Peyer's patch (tissue), 4 donors: ENCODE results near the gene ZMIZ1. TPM values are rescaled to one million over a fixed set of nuclear protein-coding genes. Genes with fewer than 3 reads are reported as not detected.

ENCODE experiments used
- DNase-seq, 3 donors: peaks; one replicate each; pipeline ENCODE4 v3.0.0-alpha.2; 2017 to 2019
- H3K27ac ChIP-seq, 4 donors: fragments of 200-600 bp; sonication (generic); one replicate each; pipeline ENCODE4 v1.5.1; 2016 to 2019
- H3K27me3 ChIP-seq, 2 donors: fragments of 200-600 bp; sonication (generic); one replicate each; pipeline ENCODE4 v1.5.1; 2019
- H3K36me3 ChIP-seq, 3 donors: fragments of 200-600 bp; sonication (generic); one replicate each; pipeline ENCODE4 v1.5.1; 2016 to 2019
- H3K4me1 ChIP-seq, 4 donors: fragments of 200-600 bp; sonication (generic); one replicate each; pipeline ENCODE4 v1.5.1; 2016 to 2019
- H3K4me3 ChIP-seq, 4 donors: fragments of 200-600 bp; sonication (generic); 1 replicate in 3 of 4; 2 replicates in 1 of 4; pipeline ENCODE4 v1.5.1; 2016 to 2019; ENCODE audit warnings: mild to moderate bottlenecking in 1 of 4
- H3K9me3 ChIP-seq, 4 donors: fragments of 200-600 bp; sonication (generic); one replicate each; pipeline ENCODE4 v1.5.1; 2016 to 2019; ENCODE audit warnings: mild to moderate bottlenecking in 1 of 4
- CTCF ChIP-seq, 6 experiments: fragments of 450-650 bp in 4 of 6; fragments of 200-600 bp in 2 of 6; sonication (generic) in 1 of 6; IDR thresholded peaks; one replicate each; pipeline ENCODE4 v1.5.1; 2017 to 2019; ENCODE audit warnings: antibody characterized with exemption in 6 of 6, mild to moderate bottlenecking in 3 of 6, moderate library complexity in 1 of 6
- POLR2A ChIP-seq, 2 donors: fragments of 450-650 bp; IDR thresholded peaks; one replicate each; pipeline ENCODE4 v1.5.1; 2017; ENCODE audit warnings: antibody characterized with exemption in 2 of 2, mild to moderate bottlenecking in 2 of 2, moderate library complexity in 2 of 2
- total RNA-seq, 4 donors: library from RNA; depleted of rRNA; stranded (reverse); fragments of >200 nt; gene quantifications; one replicate each; pipeline ENCODE4 v1.1.0, GENCODE V29; 2016

Gene ZMIZ1
- total RNA-seq, 4 donors from 2014 or later = 40.4 to 86.7 (median 73.2) TPM

- Histone ChIP-seq H3K9me3 (no peaks in the 10 kb centered on the region), H3K4me3 (no peak overlapping the region), H3K36me3 (no peaks in the 10 kb centered on the region), H3K27me3 (no peaks in the 10 kb centered on the region), H3K4me1 (no peaks in the 10 kb centered on the region), H3K27ac (no peak overlapping the region)
- no peak for TF ChIP-seq CTCF (IDR thresholded peaks at IDR 0.05)
- no peak for TF ChIP-seq POLR2A (IDR thresholded peaks at IDR 0.05)
- DNase-seq = peak in 1 of 3 donors; percentile 39
Observed at GRCh38 chr10:79360499-79361342, 292.0 kb downstream of the ZMIZ1 start.

- Histone ChIP-seq H3K9me3 (no peaks in the 10 kb centered on the region), H3K4me1 (no peaks in the 10 kb centered on the region), H3K27ac (no peak overlapping the region), H3K36me3 (no peaks in the 10 kb centered on the region), H3K27me3 (no peaks in the 10 kb centered on the region), H3K4me3 (no peak overlapping the region)
- TF ChIP-seq CTCF (IDR thresholded peaks at IDR 0.05) = no peak
- DNase-seq = no peak
Observed at GRCh38 chr10:79361726-79362397, 293.1 kb downstream of the ZMIZ1 start.
